WERI-Rb-1 (cell line): ENCODE measurements around the gene GADL1.

Experiments used
- DNase-seq: peaks from one replicate; pipeline ENCODE4 v3.0.0-alpha.2; 2020
- H3K27ac ChIP-seq: fragments of 250-450 bp; sonication (Bioruptor Pico); 2 replicates; pipeline ENCODE4 v1.5.1; 2020; ENCODE audit warnings: mild to moderate bottlenecking, moderate library complexity
- H3K27me3 ChIP-seq: fragments of 250-450 bp; sonication (Bioruptor Pico); 2 replicates; pipeline ENCODE4 v1.5.1; 2021; ENCODE audit warnings: mild to moderate bottlenecking, low read depth, moderate library complexity; ENCODE audit not compliant: insufficient read depth, severe bottlenecking
- H3K36me3 ChIP-seq: fragments of 250-450 bp; sonication (Bioruptor Pico); 2 replicates; pipeline ENCODE4 v1.5.1; 2020; ENCODE audit warnings: mild to moderate bottlenecking, moderate library complexity
- H3K4me3 ChIP-seq: 2 replicates; pipeline ENCODE4 v1.5.1; 2011; ENCODE audit warnings: low read depth, mild to moderate bottlenecking, control low read depth, low read length
- H3K9me3 ChIP-seq: fragments of 250-450 bp; sonication (Bioruptor Pico); 2 replicates; pipeline ENCODE4 v1.5.1; 2021; ENCODE audit warnings: mild to moderate bottlenecking, moderate library complexity; ENCODE audit not compliant: severe bottlenecking
- CTCF ChIP-seq: IDR thresholded peaks from 2 replicates; pipeline ENCODE4 v1.5.1; 2011; ENCODE audit warnings: low read depth, mild to moderate bottlenecking, control low read depth, inconsistent platforms, low read length

Gene GADL1

GRCh38 chr3:30747771-30748281 lies 146.6 kb downstream of the GADL1 start:
- H3K36me3 ChIP-seq = no peaks in the 10 kb centered on the region
- peak; percentile 48 for TF ChIP-seq CTCF
- no peaks in the 10 kb centered on the region for H3K9me3 ChIP-seq
- H3K4me3 ChIP-seq = no peak overlapping the region
- DNase-seq = no peak
- no peaks in the 10 kb centered on the region for H3K27me3 ChIP-seq
- H3K27ac ChIP-seq = no peak overlapping the region

- no peak for TF ChIP-seq CTCF
- Histone ChIP-seq H3K27ac (no peak overlapping the region), H3K36me3 (no peaks in the 10 kb centered on the region), H3K4me3 (no peak overlapping the region), H3K27me3 (no peaks in the 10 kb centered on the region), H3K9me3 (no peaks in the 10 kb centered on the region)
- DNase-seq = no peak
These were observed 150.7 kb downstream of the GADL1 start for GRCh38 chr3:30743641-30744317.

GRCh38 chr3:30742796-30743619 lies 151.5 kb downstream of the GADL1 start:
- H3K27ac ChIP-seq = no peak overlapping the region
- no peak for TF ChIP-seq CTCF
- no peaks in the 10 kb centered on the region for H3K9me3 ChIP-seq
- no peaks in the 10 kb centered on the region for H3K36me3 ChIP-seq
- no peak overlapping the region for H3K4me3 ChIP-seq
- no peak for DNase-seq
- no peaks in the 10 kb centered on the region for H3K27me3 ChIP-seq

- no peak for DNase-seq
- no peaks in the 10 kb centered on the region for H3K9me3 ChIP-seq
- no peak overlapping the region for H3K4me3 ChIP-seq
- no peaks in the 10 kb centered on the region for H3K27me3 ChIP-seq
- no peaks in the 10 kb centered on the region for H3K36me3 ChIP-seq
- H3K27ac ChIP-seq = no peak overlapping the region
- TF ChIP-seq CTCF = no peak
These were observed 152.6 kb downstream of the GADL1 start for GRCh38 chr3:30741889-30742288.

- H3K36me3 ChIP-seq = no peaks in the 10 kb centered on the region
- no peaks in the 10 kb centered on the region for H3K27me3 ChIP-seq
- TF ChIP-seq CTCF = no peak
- no peak overlapping the region for H3K4me3 ChIP-seq
- H3K9me3 ChIP-seq = no peaks in the 10 kb centered on the region
- DNase-seq = no peak
- no peak overlapping the region for H3K27ac ChIP-seq
These were observed 155.9 kb downstream of the GADL1 start for GRCh38 chr3:30738605-30739004.
